Gastroesophageal sphincter (tissue), 2 donors: ENCODE measurements around the gene MED31.

Source experiments
- EP300 ChIP-seq: sonication (generic); formaldehyde crosslinking; IDR thresholded peaks from one replicate; pipeline ENCODE4 v1.6.1; 2017; ENCODE audit warnings: antibody characterized with exemption, mild to moderate bottlenecking
- POLR2AphosphoS5 ChIP-seq: sonication (generic); formaldehyde crosslinking; IDR thresholded peaks from one replicate; pipeline ENCODE4 v1.6.1; 2017; ENCODE audit warnings: antibody characterized with exemption

DNA sequence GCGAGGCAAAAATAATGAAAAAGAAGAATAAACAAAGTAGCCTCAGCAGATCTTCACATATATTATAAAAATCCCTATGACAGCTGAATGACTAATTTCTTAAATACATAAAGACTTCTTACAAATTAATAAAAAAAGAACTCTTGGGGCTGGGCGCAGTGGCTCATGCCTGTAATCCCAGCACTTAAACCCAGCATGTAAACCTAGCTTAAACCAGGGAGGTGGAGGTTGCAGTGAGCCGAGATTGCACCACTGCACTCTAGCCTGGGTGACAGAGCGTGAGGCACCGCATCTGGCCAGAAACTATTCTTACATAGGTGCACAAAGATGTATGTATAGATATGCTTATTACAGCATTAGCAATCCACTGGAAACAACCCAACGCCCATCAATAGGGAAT is 27.8 kb upstream of the MED31 start:
- TF ChIP-seq EP300, result no peak
- TF ChIP-seq POLR2AphosphoS5, result no peak
